SU-DHL-6 (cell line): ENCODE measurements around the gene TIMM17B.

ENCODE experiments used
- H2AFZ ChIP-seq: fragments of 200-600 bp; sonication (generic); 2 replicates; pipeline ENCODE4 v1.6.1; 2014; ENCODE audit warnings: low read depth, mild to moderate bottlenecking, moderate library complexity, mixed read lengths, antibody characterized with exemption, low read length; ENCODE audit not compliant: severe bottlenecking
- H3F3A ChIP-seq: fragments of 200-600 bp; shearing (Covaris generic); 2 replicates; pipeline ENCODE4 v1.6.0; 2016; ENCODE audit warnings: antibody characterized with exemption, mild to moderate bottlenecking; ENCODE audit not compliant: insufficient read depth
- H3K27ac ChIP-seq: fragments of 200-600 bp; sonication (generic); 2 replicates; pipeline ENCODE4 v1.5.1; 2016; ENCODE audit warnings: low read depth, mild to moderate bottlenecking, low read length, moderate library complexity, mixed read lengths
- H3K27me3 ChIP-seq: fragments of 200-600 bp; sonication (generic), shearing (Covaris generic); 2 replicates; pipeline ENCODE4 v1.6.0; 2014; ENCODE audit warnings: mild to moderate bottlenecking, low read length
- H3K36me3 ChIP-seq: fragments of 200-600 bp; sonication (generic); 2 replicates; pipeline ENCODE4 v1.6.1; 2014; ENCODE audit warnings: mild to moderate bottlenecking, low read length, mixed read lengths
- H3K4me2 ChIP-seq: fragments of 300-600, 200-600 bp; shearing (Covaris generic), sonication (generic); 2 replicates; pipeline ENCODE4 v1.6.0; 2014; ENCODE audit warnings: low read length, low read depth, mild to moderate bottlenecking; ENCODE audit not compliant: poor library complexity, severe bottlenecking
- H3K4me3 ChIP-seq: fragments of 200-600 bp; sonication (generic); 2 replicates; pipeline ENCODE4 v1.5.1; 2014; ENCODE audit warnings: antibody characterized with exemption, low read length, mild to moderate bottlenecking, mixed read lengths; ENCODE audit not compliant: insufficient read depth, poor library complexity, severe bottlenecking
- H3K79me2 ChIP-seq: fragments of 200-600 bp; sonication (generic); 2 replicates; pipeline ENCODE4 v1.6.1; 2014; ENCODE audit warnings: mild to moderate bottlenecking, low read length, moderate library complexity; ENCODE audit not compliant: insufficient read depth
- H3K9ac ChIP-seq: fragments of 200-600 bp; sonication (generic); 2 replicates; pipeline ENCODE4 v1.7.0; 2014; ENCODE audit warnings: mild to moderate bottlenecking, low read length
- H3K9me2 ChIP-seq: fragments of 200-600 bp; sonication (generic); replicated peaks from 2 replicates; pipeline ENCODE4 v1.6.1; 2014; ENCODE audit warnings: low read length; ENCODE audit not compliant: insufficient read depth
- H3K9me3 ChIP-seq: fragments of 200-600 bp; sonication (generic); 2 replicates; pipeline ENCODE4 v1.6.1; 2014; ENCODE audit warnings: low read length, mixed read lengths; ENCODE audit not compliant: insufficient read depth
- H4K20me1 ChIP-seq: fragments of 200-600 bp; sonication (generic); 2 replicates; pipeline ENCODE4 v1.6.1; 2014; ENCODE audit warnings: low read depth, mild to moderate bottlenecking, antibody characterized with exemption, low read length, moderate library complexity, mixed read lengths
- CTCF ChIP-seq: fragments of 200-600 bp; sonication (generic); IDR thresholded peaks from one replicate; pipeline ENCODE4 v1.5.1; 2017; ENCODE audit warnings: antibody characterized with exemption, mild to moderate bottlenecking, low read length, moderate library complexity; ENCODE audit not compliant: insufficient read depth, poor library complexity, severe bottlenecking
- EZH2phosphoT487 ChIP-seq: fragments of 200-600 bp; sonication (generic), shearing (Covaris generic); conservative IDR thresholded peaks from 2 replicates; pipeline ENCODE4 v1.6.1; 2018; ENCODE audit warnings: mild to moderate bottlenecking, antibody characterized with exemption, low read length, moderate library complexity, mixed read lengths

TIMM17B gene

GRCh38 chrX:48897157-48897624 is 377 bp downstream of the TIMM17B start:
- Histone ChIP-seq H3K79me2 (peaks cover 22% of the 10 kb centered on the region), H2AFZ (peak overlapping the region; percentile 43), H3K9me2 (no peaks in the 10 kb centered on the region), H3K4me2 (peak overlapping the region; percentile 65), H3K4me3 (peak overlapping the region; percentile 87), H3K27me3 (no peaks in the 10 kb centered on the region), H3K27ac (peak overlapping the region; percentile 88), H3K9ac (peak overlapping the region; percentile 93), H3K9me3 (no peaks in the 10 kb centered on the region), H3K36me3 (no peaks in the 10 kb centered on the region), H4K20me1 (no peaks in the 10 kb centered on the region), H3F3A (peaks cover 5% of the 10 kb centered on the region; the same call in 1 of the 2 replicates)
- TF ChIP-seq CTCF (no peak), EZH2phosphoT487 (no peak)

- Histone ChIP-seq H3K36me3 (no peaks in the 10 kb centered on the region), H3K79me2 (peaks cover 22% of the 10 kb centered on the region), H3K9me2 (no peaks in the 10 kb centered on the region), H4K20me1 (no peaks in the 10 kb centered on the region), H3K4me2 (peak overlapping the region; percentile 65), H3K27me3 (no peaks in the 10 kb centered on the region), H3K9me3 (no peaks in the 10 kb centered on the region), H3K9ac (peak overlapping the region; percentile 93), H2AFZ (no peak overlapping the region), H3K4me3 (peak overlapping the region; percentile 87), H3K27ac (no peak overlapping the region), H3F3A (peaks cover 5% of the 10 kb centered on the region; the same call in 1 of the 2 replicates)
- no peak for TF ChIP-seq EZH2phosphoT487
- TF ChIP-seq CTCF = no peak
Measured at GRCh38 chrX:48896611-48897011, 957 bp downstream of the TIMM17B start.

- Histone ChIP-seq H2AFZ (no peak overlapping the region), H3K27me3 (no peaks in the 10 kb centered on the region), H3K4me2 (no peak overlapping the region), H3K9ac (no peak overlapping the region), H3K9me2 (no peaks in the 10 kb centered on the region), H4K20me1 (no peaks in the 10 kb centered on the region), H3K27ac (no peak overlapping the region), H3K4me3 (no peak overlapping the region), H3K9me3 (no peaks in the 10 kb centered on the region), H3K36me3 (no peaks in the 10 kb centered on the region), H3F3A (peaks cover 5% of the 10 kb centered on the region; the same call in 1 of the 2 replicates), H3K79me2 (peaks cover 22% of the 10 kb centered on the region)
- TF ChIP-seq EZH2phosphoT487 = no peak
- no peak for TF ChIP-seq CTCF
Measured at GRCh38 chrX:48894891-48895290, 2.7 kb downstream of the TIMM17B start.
